Ovary (tissue), 3 donors: ENCODE results near the gene PKD1.

Source experiments
- EP300 ChIP-seq: sonication (generic); formaldehyde crosslinking; IDR thresholded peaks from one replicate; pipeline ENCODE4 v1.6.1; 2017; ENCODE audit warnings: antibody characterized with exemption
- POLR2A ChIP-seq: fragments of 450-650 bp; IDR thresholded peaks from one replicate; pipeline ENCODE4 v1.6.1; 2017; ENCODE audit warnings: antibody characterized with exemption, mild to moderate bottlenecking, moderate library complexity
- TF ChIP-seq, protein P1 (sequence below), 3 donors: fragments of 450-650 bp in 2 of 3; fragments of 200-600 bp in 1 of 3; IDR thresholded peaks; one replicate each; pipeline versions ENCODE4 v1.5.1 to v1.8.0; 2016 to 2022; ENCODE audit warnings: antibody characterized with exemption in 3 of 3, mild to moderate bottlenecking in 1 of 3
- donor health status: DM: no; HTN: no; CAD: no.

DNA sequence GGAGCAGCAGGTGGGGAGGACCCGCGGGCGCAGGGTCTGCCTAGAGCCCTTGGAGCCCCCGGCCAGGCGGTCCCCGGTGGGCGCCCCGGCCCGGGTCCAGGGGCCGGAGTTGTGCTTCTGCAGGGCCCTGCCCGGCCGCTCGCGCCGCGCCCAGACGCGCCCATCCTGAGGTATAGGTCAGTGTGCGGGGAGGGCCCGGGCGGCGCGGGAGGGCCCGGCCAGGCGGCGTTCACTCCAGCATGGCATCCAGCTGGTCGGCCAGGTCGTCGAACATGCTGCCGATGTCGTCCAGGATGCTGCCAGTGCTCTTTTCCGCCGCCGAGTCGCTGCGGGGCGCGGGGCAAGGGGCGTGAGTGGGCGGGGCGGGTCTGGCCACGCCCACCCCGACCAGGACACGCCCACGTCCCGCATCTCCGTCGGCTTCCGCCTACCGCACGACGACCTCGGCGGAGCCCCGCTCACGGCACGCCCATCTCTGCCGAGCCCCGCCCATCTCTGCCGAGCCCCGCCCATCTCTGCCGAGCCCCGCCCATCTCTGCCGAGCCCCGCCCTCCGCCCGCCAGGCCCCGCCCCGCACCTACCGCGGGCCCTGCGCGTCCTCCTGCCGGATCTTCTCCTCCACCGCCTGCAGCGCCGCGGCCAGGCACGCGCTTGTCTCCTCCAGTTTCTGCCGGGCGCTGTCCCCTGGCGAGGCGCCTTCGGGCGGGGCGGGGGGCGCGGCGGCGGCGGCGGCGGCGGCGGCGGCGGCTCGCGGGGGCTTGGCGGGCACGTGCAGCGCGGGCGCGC is 42.8 kb upstream of the PKD1 start:
- TF ChIP-seq, protein P1, sequence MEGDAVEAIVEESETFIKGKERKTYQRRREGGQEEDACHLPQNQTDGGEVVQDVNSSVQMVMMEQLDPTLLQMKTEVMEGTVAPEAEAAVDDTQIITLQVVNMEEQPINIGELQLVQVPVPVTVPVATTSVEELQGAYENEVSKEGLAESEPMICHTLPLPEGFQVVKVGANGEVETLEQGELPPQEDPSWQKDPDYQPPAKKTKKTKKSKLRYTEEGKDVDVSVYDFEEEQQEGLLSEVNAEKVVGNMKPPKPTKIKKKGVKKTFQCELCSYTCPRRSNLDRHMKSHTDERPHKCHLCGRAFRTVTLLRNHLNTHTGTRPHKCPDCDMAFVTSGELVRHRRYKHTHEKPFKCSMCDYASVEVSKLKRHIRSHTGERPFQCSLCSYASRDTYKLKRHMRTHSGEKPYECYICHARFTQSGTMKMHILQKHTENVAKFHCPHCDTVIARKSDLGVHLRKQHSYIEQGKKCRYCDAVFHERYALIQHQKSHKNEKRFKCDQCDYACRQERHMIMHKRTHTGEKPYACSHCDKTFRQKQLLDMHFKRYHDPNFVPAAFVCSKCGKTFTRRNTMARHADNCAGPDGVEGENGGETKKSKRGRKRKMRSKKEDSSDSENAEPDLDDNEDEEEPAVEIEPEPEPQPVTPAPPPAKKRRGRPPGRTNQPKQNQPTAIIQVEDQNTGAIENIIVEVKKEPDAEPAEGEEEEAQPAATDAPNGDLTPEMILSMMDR (IDR thresholded peaks at IDR 0.05), result no peak
- TF ChIP-seq EP300 (no peak), POLR2A (no peak)
